Measurements from ENCODE around the gene KAT6B.

DNA sequence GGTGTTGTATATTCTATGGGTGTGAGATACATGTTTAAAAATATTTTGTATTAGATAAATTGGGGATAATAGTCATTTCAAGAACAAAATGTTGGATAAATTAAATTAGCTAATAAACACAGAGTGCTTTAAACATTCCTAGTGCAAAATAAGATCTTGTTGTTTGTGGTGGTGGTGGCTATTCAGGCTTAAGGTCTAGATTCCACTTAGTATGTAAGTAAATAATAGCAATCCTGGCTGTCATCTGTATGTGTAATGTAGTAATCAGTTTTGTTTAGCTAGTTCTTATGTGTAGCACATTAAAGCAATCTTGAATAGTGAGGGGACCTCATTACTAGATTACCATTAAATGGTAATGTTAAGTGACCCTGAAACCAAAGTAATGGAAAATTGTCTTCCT is 48.7 kb downstream of the KAT6B start:
- TF ChIP-seq POLR2A (IDR thresholded peaks at IDR 0.05): no peak
- TF ChIP-seq, protein P1, sequence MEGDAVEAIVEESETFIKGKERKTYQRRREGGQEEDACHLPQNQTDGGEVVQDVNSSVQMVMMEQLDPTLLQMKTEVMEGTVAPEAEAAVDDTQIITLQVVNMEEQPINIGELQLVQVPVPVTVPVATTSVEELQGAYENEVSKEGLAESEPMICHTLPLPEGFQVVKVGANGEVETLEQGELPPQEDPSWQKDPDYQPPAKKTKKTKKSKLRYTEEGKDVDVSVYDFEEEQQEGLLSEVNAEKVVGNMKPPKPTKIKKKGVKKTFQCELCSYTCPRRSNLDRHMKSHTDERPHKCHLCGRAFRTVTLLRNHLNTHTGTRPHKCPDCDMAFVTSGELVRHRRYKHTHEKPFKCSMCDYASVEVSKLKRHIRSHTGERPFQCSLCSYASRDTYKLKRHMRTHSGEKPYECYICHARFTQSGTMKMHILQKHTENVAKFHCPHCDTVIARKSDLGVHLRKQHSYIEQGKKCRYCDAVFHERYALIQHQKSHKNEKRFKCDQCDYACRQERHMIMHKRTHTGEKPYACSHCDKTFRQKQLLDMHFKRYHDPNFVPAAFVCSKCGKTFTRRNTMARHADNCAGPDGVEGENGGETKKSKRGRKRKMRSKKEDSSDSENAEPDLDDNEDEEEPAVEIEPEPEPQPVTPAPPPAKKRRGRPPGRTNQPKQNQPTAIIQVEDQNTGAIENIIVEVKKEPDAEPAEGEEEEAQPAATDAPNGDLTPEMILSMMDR (IDR thresholded peaks at IDR 0.05): no peak

Data from stomach (tissue), 4 donors.